ENCODE measurements around the gene ANO4.

DNA sequence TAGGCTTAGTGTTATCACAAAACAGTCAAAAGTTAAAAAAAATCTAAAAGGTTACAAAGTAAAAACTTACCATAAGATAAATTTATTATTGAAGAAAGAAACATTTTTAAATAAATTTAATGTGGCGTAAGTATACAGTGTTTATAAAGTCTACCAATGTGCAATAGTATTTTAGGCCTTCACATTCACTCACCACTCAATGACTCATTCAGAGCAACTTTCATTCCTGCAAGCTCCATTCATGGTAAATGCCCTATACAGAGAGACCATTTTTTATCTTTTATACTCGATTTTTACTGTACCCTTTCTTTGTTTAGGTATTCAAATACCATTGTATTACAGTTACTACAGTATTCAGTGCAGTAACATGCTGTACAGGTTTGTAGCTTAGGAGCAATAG lies 124.5 kb downstream of the ANO4 start:
- TF ChIP-seq, protein P1, sequence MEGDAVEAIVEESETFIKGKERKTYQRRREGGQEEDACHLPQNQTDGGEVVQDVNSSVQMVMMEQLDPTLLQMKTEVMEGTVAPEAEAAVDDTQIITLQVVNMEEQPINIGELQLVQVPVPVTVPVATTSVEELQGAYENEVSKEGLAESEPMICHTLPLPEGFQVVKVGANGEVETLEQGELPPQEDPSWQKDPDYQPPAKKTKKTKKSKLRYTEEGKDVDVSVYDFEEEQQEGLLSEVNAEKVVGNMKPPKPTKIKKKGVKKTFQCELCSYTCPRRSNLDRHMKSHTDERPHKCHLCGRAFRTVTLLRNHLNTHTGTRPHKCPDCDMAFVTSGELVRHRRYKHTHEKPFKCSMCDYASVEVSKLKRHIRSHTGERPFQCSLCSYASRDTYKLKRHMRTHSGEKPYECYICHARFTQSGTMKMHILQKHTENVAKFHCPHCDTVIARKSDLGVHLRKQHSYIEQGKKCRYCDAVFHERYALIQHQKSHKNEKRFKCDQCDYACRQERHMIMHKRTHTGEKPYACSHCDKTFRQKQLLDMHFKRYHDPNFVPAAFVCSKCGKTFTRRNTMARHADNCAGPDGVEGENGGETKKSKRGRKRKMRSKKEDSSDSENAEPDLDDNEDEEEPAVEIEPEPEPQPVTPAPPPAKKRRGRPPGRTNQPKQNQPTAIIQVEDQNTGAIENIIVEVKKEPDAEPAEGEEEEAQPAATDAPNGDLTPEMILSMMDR (IDR thresholded peaks at IDR 0.05; ENCODE audit: insufficient read depth, low read length), result no peak
- TF ChIP-seq POLR2AphosphoS5 (IDR thresholded peaks at IDR 0.05; ENCODE audit: low read depth), result no peak

Data from HL-60 (cell line).